Right renal cortex interstitium (tissue), 3 donors: ENCODE results near the gene FAM120AOS. TPM values are rescaled to one million over a fixed set of nuclear protein-coding genes. Genes with fewer than 3 reads are reported as not detected.

Experiments used
- DNase-seq, 3 donors: peaks; one replicate each; pipeline ENCODE4 v3.0.0-alpha.2; 2013; ENCODE audit warnings: low read depth in 3 of 3, low spot score in 2 of 3
- polyA plus RNA-seq, 3 donors: library from polyadenylated mRNA; unstranded; fragments of 120-200 nt; gene quantifications; one replicate each; pipeline ENCODE4 v1.2.1, GENCODE V29; 2013; ENCODE audit not compliant: insufficient read length in 3 of 3

The FAM120AOS gene
- 10 to 100 TPM; 64.5 to 69.4 (median 65.2) TPM for polyA plus RNA-seq

GRCh38 chr9:93453047-93453914 is at the start of gene FAM120AOS:
Gene FAM120AOS (minus strand): TSS chr9:93453581. CDS start chr9:93452709, 872 bp downstream.
- peak; percentile 71 to 85 (median 82) for DNase-seq

- DNase-seq = no peak
Observed at GRCh38 chr9:93501406-93501805, 48.0 kb upstream of the FAM120AOS start.

- DNase-seq = no peak
Observed at GRCh38 chr9:93500571-93501298, 47.4 kb upstream of the FAM120AOS start.

GRCh38 chr9:93496285-93496684 is 42.9 kb upstream of the FAM120AOS start:
- no peak for DNase-seq

- DNase-seq = no peak
Observed at GRCh38 chr9:93493949-93494348, 40.6 kb upstream of the FAM120AOS start.

GRCh38 chr9:93492327-93492726 is 38.9 kb upstream of the FAM120AOS start:
- no peak for DNase-seq

GRCh38 chr9:93491593-93492232 is 38.3 kb upstream of the FAM120AOS start:
- DNase-seq = no peak

- no peak for DNase-seq
Observed at GRCh38 chr9:93488244-93488643, 34.9 kb upstream of the FAM120AOS start.

GRCh38 chr9:93486268-93486667 is 32.9 kb upstream of the FAM120AOS start:
- DNase-seq = no peak

- DNase-seq = no peak
Observed at GRCh38 chr9:93483497-93483896, 30.1 kb upstream of the FAM120AOS start.

GRCh38 chr9:93480728-93481324 is 27.4 kb upstream of the FAM120AOS start:
- no peak for DNase-seq

- no peak for DNase-seq
Observed at GRCh38 chr9:93480262-93480661, 26.9 kb upstream of the FAM120AOS start.

GRCh38 chr9:93479726-93480125 is 26.3 kb upstream of the FAM120AOS start:
- DNase-seq = no peak

- no peak for DNase-seq
Observed at GRCh38 chr9:93477397-93477796, 24.0 kb upstream of the FAM120AOS start.

- DNase-seq = no peak
Observed at GRCh38 chr9:93476924-93477323, 23.5 kb upstream of the FAM120AOS start.

- DNase-seq = no peak
Observed at GRCh38 chr9:93475856-93476255, 22.5 kb upstream of the FAM120AOS start.

- DNase-seq = no peak
Observed at GRCh38 chr9:93475108-93475507, 21.7 kb upstream of the FAM120AOS start.

- DNase-seq = no peak
Observed at GRCh38 chr9:93473411-93473810, 20.0 kb upstream of the FAM120AOS start.

GRCh38 chr9:93471124-93471523 is 17.7 kb upstream of the FAM120AOS start:
- DNase-seq = no peak

GRCh38 chr9:93470391-93470790 is 17.0 kb upstream of the FAM120AOS start:
- no peak for DNase-seq
